ENCODE results near the gene PHACTR1. TPM values are rescaled to one million over a fixed set of nuclear protein-coding genes. Genes with fewer than 3 reads are reported as not detected.

Gene PHACTR1
- total and polyA plus RNA-seq, 9 of the 15 experiments (the other 6 are each of a cell fraction or from before 2014, with no cell fraction given): 11.5 to 32.6 (median 22.0) TPM

- TF ChIP-seq ELK1 (CRISPR knock-in tag; IDR thresholded peaks at IDR 0.05) (no peak), SRSF7 (optimal IDR thresholded peaks at IDR 0.05; ENCODE audit: low read depth, low read length) (no peak), JUNB (CRISPR knock-in tag; conservative IDR thresholded peaks at IDR 0.05) (no peak), CC2D1A (IDR thresholded peaks at IDR 0.05) (no peak), RFX1 (IDR thresholded peaks at IDR 0.05) (no peak), ESRRB (CRISPR knock-in tag; IDR thresholded peaks at IDR 0.05; ENCODE audit: borderline replicate concordance) (no peak), MCM3 (IDR thresholded peaks at IDR 0.05) (no peak)
Measured at GRCh38 chr6:12875051-12875450, 158.5 kb downstream of the PHACTR1 start (continued).

DNA sequence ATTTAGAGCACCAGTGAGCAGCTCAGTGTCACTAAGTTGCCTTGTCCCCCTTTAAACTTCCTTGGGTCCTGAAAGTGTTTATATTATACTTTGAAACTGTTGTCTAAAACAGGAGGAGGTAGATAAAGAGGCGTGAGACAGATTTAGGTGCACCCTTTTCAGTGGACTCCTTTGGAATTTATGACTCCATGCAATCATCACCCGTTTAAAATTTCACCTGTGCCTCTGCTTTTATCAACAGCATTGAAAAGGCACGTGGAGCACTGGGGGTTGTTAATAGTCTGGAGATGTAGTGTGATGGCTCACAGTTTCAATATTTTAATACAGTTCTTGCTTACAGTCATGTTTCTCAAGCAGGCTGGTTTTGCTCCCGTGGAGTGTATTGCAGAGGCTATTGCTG is 162.2 kb downstream of the PHACTR1 start:
- no peak overlapping the region for H3K4me2 ChIP-seq (ENCODE audit: insufficient read depth, low read length)
- H3K9ac ChIP-seq (ENCODE audit: insufficient read depth in 1 of 2, low read depth in 2 of 2, low read length in 2 of 2): no peak overlapping the region
- intact Hi-C loops (cut with micrococcal nuclease) (no loop called here), in situ Hi-C loops (cut with MboI) (no loop called here)
- DNase-seq (ENCODE audit: extremely low read depth in 1 of 4, low spot score in 3 of 4) (no peak), ATAC-seq (no peak), FAIRE-seq (no peak)
- no peaks in the 10 kb centered on the region for H3K9me1 ChIP-seq (ENCODE audit: control insufficient read depth, insufficient read depth, low read length)
- no peaks in the 10 kb centered on the region for H3K4me1 ChIP-seq (replicated peaks in 1 of 2; ENCODE audit: control insufficient read depth in 2 of 2, insufficient read depth in 2 of 2, low read length in 2 of 2)
- POLR2A ChIA-PET: interaction anchor here (1.0 kb wide), 1 partner anchor 33 kb away, joined by 3 read pairs; no protein-coding TSS in a partner anchor
- CTCF ChIA-PET (ENCODE audit: low intra/inter-chr PET ratio): no interaction called here
- H3K27ac ChIP-seq (ENCODE audit: extremely low read depth, low read depth, low read length): no peak overlapping the region
- H3K4me3 ChIP-seq: no peak overlapping the region
- H4K20me1 ChIP-seq (replicated peaks; ENCODE audit: control insufficient read depth, insufficient read depth, low read length): no peaks in the 10 kb centered on the region
- H3K27me3 ChIP-seq (ENCODE audit: control insufficient read depth in 2 of 2, insufficient read depth in 2 of 2, low read length in 2 of 2): no peaks in the 10 kb centered on the region; a peak in 1 of 5 replicates
- no peak for TF ChIP-seq ZNF79 (CRISPR knock-in tag; IDR thresholded peaks at IDR 0.05; ENCODE audit: low read depth)
- no peak for TF ChIP-seq ZNF586 (CRISPR knock-in tag; conservative IDR thresholded peaks at IDR 0.05)
- no peak for TF ChIP-seq BRF1 (IDR thresholded peaks at IDR 0.05; ENCODE audit: borderline replicate concordance, extremely low read depth, insufficient read length)
- TF ChIP-seq CHCHD3 (CRISPR knock-in tag; IDR thresholded peaks at IDR 0.05): no peak
- TF ChIP-seq SMC3 (conservative IDR thresholded peaks at IDR 0.05; ENCODE audit: insufficient read depth, low read depth, low read length): no peak
- no peak for TF ChIP-seq CBX2 (IDR thresholded peaks at IDR 0.05; ENCODE audit: insufficient read depth, low read length, poor library complexity, severe bottlenecking)
- no peaks in the 10 kb centered on the region for H3K9me3 ChIP-seq (replicated peaks; ENCODE audit: control insufficient read depth, insufficient read depth, low read depth, low read length)
- no peak overlapping the region for H2AFZ ChIP-seq (ENCODE audit: low read depth, low read length)
- BruUV-seq (replicated peaks): no TSS peak
- no peaks in the 10 kb centered on the region for H3K79me2 ChIP-seq (ENCODE audit: control insufficient read depth, insufficient read depth, low read length)
- H3K36me3 ChIP-seq (ENCODE audit: control insufficient read depth, insufficient read depth, low read length): no peaks in the 10 kb centered on the region
- WGBS (ENCODE audit: insufficient coverage, low coverage, missing lambda C conversion rate): 0% methylated on average over 4 of the region's 4 CpGs
